Measurements from ENCODE around the gene MAML3.

DNA sequence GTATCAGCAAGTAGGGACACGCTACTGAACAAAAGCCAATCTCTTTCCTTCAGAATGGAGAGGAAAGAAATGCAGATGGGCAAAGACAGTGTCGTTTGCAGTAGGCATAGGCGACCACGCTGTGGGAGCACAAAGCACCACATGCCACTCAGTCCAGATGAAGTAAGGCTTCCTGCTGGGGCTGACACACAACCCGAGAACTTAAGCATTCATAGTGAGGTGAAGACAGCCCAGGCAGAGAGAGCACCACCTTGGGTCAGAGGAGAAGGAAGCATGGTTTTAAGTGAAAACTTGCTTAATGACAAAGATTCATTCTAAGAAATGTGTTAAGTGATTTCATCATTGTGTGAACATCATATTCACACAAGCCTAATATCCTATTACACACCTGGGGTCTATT is 249.6 kb downstream of the MAML3 start:
- TF ChIP-seq CTCF (IDR thresholded peaks at IDR 0.05; ENCODE audit: low read depth, low read length, poor library complexity, severe bottlenecking): no peak
- no peak for TF ChIP-seq EZH2phosphoT487 (IDR thresholded peaks at IDR 0.05; ENCODE audit: borderline replicate concordance, low read length)

Data from DOHH2 (cell line).